PC-9 (cell line): ENCODE results near the gene GATAD1. TPM values are rescaled to one million over a fixed set of nuclear protein-coding genes. Genes with fewer than 3 reads are reported as not detected.
"Not testable (repeated sequence)": the region's sequence is repeated elsewhere in the genome, so short reads cannot be mapped to it uniquely, and the experiment has no call there.

Experiments used
- BruUV-seq: library from RNA; stranded (reverse); fragments of 400-500 nt; replicated peaks from 2 replicates; lab custom pipeline; 2021; lab: Mats Ljungman, UMichigan
- CTCF ChIA-PET: fragments of 300-600 bp; sonication (Branson Sonifier 250); formaldehyde crosslinking; loops from one replicate; lab custom pipeline; 2022; ENCODE audit warnings: antibody characterized with exemption; lab: Charles Lee
- POLR2A ChIA-PET: fragments of 300-600 bp; sonication (Branson Sonifier 250); formaldehyde crosslinking; loops from one replicate; lab custom pipeline; 2022; ENCODE audit warnings: antibody characterized with exemption; ENCODE audit not compliant: unreplicated experiment; lab: Charles Lee
- DNase-seq, 2 experiments: peaks; one replicate each; pipeline versions ENCODE4 v3.0.0 to v3.0.0-alpha.2; 2015 to 2022; ENCODE audit warnings: mixed read lengths in 1 of 2
- H2AFZ ChIP-seq: fragments of 200-600 bp; sonication (generic); 2 replicates; pipeline ENCODE4 v1.8.1; 2017; ENCODE audit warnings: antibody characterized with exemption
- H3F3A ChIP-seq: fragments of 200-600 bp; sonication (generic); 2 replicates; pipeline ENCODE4 v1.8.1; 2017; ENCODE audit warnings: antibody characterized with exemption, mild to moderate bottlenecking, low read depth; ENCODE audit not compliant: insufficient read depth
- H3K27ac ChIP-seq: fragments of 200-600 bp; sonication (generic); 2 replicates; pipeline ENCODE4 v1.6.1; 2016; ENCODE audit warnings: mixed run types
- H3K27me3 ChIP-seq: fragments of 200-600 bp; sonication (generic); 2 replicates; pipeline ENCODE4 v1.6.1; 2016; ENCODE audit warnings: low read depth, mixed run types; ENCODE audit not compliant: insufficient read depth
- H3K36me3 ChIP-seq: fragments of 200-600 bp; sonication (generic); 2 replicates; pipeline ENCODE4 v1.6.1; 2016; ENCODE audit warnings: low read depth, mixed run types
- H3K4me1 ChIP-seq: fragments of 200-600 bp; sonication (generic); replicated peaks from 2 replicates; pipeline ENCODE4 v1.6.1; 2016; ENCODE audit warnings: mixed run types; ENCODE audit not compliant: insufficient read depth
- H3K4me2 ChIP-seq: fragments of 200-600 bp; sonication (generic); 2 replicates; pipeline ENCODE4 v1.6.1; 2017; ENCODE audit warnings: mixed run types
- H3K4me3 ChIP-seq: fragments of 200-600 bp; sonication (generic); 2 replicates; pipeline ENCODE4 v1.6.1; 2016; ENCODE audit warnings: mixed run types
- H3K79me2 ChIP-seq: fragments of 200-600 bp; sonication (generic); 2 replicates; pipeline ENCODE4 v1.6.1; 2017; ENCODE audit warnings: low read depth, mixed run types
- H3K9me2 ChIP-seq: fragments of 200-600 bp; sonication (generic); 2 replicates; pipeline ENCODE4 v1.8.1; 2017; ENCODE audit warnings: mild to moderate bottlenecking; ENCODE audit not compliant: insufficient read depth
- H3K9me3 ChIP-seq: fragments of 200-600 bp; sonication (generic); 2 replicates; pipeline ENCODE4 v1.8.1; 2016; ENCODE audit warnings: low read depth; ENCODE audit not compliant: insufficient read depth
- H4K20me1 ChIP-seq: fragments of 200-600 bp; sonication (generic); 2 replicates; pipeline ENCODE4 v1.8.1; 2017; ENCODE audit not compliant: insufficient read depth
- EZH2 ChIP-seq: fragments of 200-600 bp; sonication (generic); IDR thresholded peaks from 2 replicates; pipeline ENCODE4 v1.8.0; 2017; ENCODE audit warnings: antibody characterized with exemption, low read depth
- intact Hi-C: fragments of 100-400 bp; cut with micrococcal nuclease; formaldehyde crosslinking; loops from one replicate; pipeline ENCODE4 v1.10.0; 2022; ENCODE audit not compliant: unreplicated experiment
- total RNA-seq: library from RNA; stranded (reverse); gene quantifications from 2 replicates; pipeline ENCODE4 v1.2.3, GENCODE V29; 2021
- TF ChIP-seq, protein P1 (sequence below): fragments of 200-600 bp; sonication (generic); conservative IDR thresholded peaks from 2 replicates; pipeline ENCODE4 v1.6.1; 2017; ENCODE audit warnings: mixed run types, antibody characterized with exemption, mild to moderate bottlenecking, moderate library complexity

GATAD1 gene
- total RNA-seq, 1 experiment from 2014 or later: 39.4 TPM

DNA sequence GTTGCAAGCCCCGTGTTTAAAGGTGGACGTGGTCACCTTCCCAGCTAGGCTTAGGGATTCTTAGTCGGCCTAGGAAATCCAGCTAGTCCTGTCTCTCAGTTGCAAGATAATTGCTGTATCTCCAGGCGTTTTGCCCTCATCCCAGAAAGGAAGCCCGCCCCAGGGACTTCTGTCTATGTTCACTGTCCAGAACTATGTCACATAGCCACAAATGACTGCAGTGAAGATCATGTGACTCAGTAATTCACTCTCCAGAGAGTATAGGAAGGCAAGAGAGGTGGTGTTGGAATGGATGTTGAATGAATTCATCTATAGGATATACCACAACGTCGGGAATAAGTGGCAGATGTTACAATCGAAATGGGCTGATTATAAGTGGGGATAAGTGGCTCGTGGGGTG lies 30.8 kb downstream of the GATAD1 start:
- H3K36me3 ChIP-seq: no peaks in the 10 kb centered on the region
- no TSS peak for BruUV-seq
- no peak overlapping the region for H3K4me2 ChIP-seq
- H3K4me1 ChIP-seq: peaks cover 19% of the 10 kb centered on the region
- no peaks in the 10 kb centered on the region for H3K9me3 ChIP-seq
- H4K20me1 ChIP-seq: no peaks in the 10 kb centered on the region
- no peaks in the 10 kb centered on the region for H3K9me2 ChIP-seq
- intact Hi-C loops: no loop called here
- POLR2A ChIA-PET: no interaction called here
- H3K27me3 ChIP-seq: no peaks in the 10 kb centered on the region
- CTCF ChIA-PET: no interaction called here
- no peak for DNase-seq
- no peaks in the 10 kb centered on the region for H3K79me2 ChIP-seq
- TF ChIP-seq EZH2: no peak
- no peak overlapping the region for H2AFZ ChIP-seq
- H3K27ac ChIP-seq: no peak overlapping the region
- no peak overlapping the region for H3K4me3 ChIP-seq
- peaks cover 17% of the 10 kb centered on the region for H3F3A ChIP-seq

DNA sequence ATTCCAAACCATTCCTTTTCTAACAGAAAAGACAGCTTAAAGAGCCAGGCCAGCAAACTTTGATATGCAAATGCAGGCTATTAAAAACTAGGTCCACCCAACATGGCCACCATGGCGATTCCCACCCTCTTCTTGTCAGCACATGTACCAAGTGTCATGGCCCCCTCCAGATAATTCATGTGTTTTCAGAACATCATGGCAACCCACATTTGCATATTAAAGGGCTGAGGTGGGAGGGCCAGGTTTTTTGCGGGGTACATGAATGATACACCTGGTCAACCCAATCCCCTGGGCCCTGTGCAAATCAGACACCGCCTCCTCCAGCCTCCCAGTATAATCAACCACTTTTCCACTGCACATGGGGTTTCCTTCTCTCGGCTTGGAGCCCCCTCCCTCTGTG lies 31.4 kb downstream of the GATAD1 start:
- Histone ChIP-seq H3K9me3 (no peaks in the 10 kb centered on the region), H3K4me3 (no peak overlapping the region), H3K9me2 (no peaks in the 10 kb centered on the region), H4K20me1 (no peaks in the 10 kb centered on the region), H3K4me2 (no peak overlapping the region), H3F3A (peaks cover 10% of the 10 kb centered on the region), H3K36me3 (no peaks in the 10 kb centered on the region), H3K27me3 (no peaks in the 10 kb centered on the region), H3K4me1 (peaks cover 13% of the 10 kb centered on the region), H2AFZ (no peak overlapping the region), H3K79me2 (no peaks in the 10 kb centered on the region), H3K27ac (no peak overlapping the region)
- no TSS peak for BruUV-seq
- intact Hi-C loops: no loop called here
- CTCF ChIA-PET: no interaction called here
- TF ChIP-seq, protein P1, sequence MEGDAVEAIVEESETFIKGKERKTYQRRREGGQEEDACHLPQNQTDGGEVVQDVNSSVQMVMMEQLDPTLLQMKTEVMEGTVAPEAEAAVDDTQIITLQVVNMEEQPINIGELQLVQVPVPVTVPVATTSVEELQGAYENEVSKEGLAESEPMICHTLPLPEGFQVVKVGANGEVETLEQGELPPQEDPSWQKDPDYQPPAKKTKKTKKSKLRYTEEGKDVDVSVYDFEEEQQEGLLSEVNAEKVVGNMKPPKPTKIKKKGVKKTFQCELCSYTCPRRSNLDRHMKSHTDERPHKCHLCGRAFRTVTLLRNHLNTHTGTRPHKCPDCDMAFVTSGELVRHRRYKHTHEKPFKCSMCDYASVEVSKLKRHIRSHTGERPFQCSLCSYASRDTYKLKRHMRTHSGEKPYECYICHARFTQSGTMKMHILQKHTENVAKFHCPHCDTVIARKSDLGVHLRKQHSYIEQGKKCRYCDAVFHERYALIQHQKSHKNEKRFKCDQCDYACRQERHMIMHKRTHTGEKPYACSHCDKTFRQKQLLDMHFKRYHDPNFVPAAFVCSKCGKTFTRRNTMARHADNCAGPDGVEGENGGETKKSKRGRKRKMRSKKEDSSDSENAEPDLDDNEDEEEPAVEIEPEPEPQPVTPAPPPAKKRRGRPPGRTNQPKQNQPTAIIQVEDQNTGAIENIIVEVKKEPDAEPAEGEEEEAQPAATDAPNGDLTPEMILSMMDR: no peak
- no peak for TF ChIP-seq EZH2
- POLR2A ChIA-PET: no interaction called here
- no peak for DNase-seq

DNA sequence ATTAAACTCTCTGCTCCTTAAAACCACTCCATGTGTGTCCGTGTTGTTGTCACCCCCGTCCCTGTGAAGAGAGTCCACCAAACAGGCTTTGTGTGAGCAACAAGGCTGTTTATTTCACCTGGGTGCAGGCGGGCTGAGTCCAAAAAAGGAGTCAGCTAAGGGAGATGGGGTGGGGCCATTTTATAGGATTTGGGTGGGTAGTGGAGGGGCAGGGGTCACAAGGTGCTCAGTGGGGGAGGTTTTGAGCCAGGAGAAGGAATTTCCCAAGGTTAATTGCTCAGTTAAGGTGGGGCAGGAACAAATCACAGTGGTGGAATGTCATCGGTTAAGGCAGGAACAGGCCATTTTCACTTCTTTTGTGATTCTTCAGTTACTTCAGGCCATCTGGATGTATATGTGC lies 31.9 kb downstream of the GATAD1 start:
- POLR2A ChIA-PET, H2AFZ ChIP-seq, H3K4me2 ChIP-seq, H4K20me1 ChIP-seq, H3K79me2 ChIP-seq, H3F3A ChIP-seq, H3K27me3 ChIP-seq, intact Hi-C loops, DNase-seq, H3K9me3 ChIP-seq, H3K27ac ChIP-seq, H3K9me2 ChIP-seq, BruUV-seq, H3K4me3 ChIP-seq, H3K36me3 ChIP-seq, CTCF ChIA-PET: not testable (repeated sequence)
- H3K4me1 ChIP-seq: peaks cover 11% of the 10 kb centered on the region

- DNase-seq, H2AFZ ChIP-seq, H4K20me1 ChIP-seq, intact Hi-C loops, H3K9me2 ChIP-seq, CTCF ChIA-PET, H3K79me2 ChIP-seq, H3K27me3 ChIP-seq, H3K4me2 ChIP-seq, H3K4me3 ChIP-seq, BruUV-seq, H3K36me3 ChIP-seq, H3K27ac ChIP-seq, H3F3A ChIP-seq, POLR2A ChIA-PET, H3K9me3 ChIP-seq: not testable (repeated sequence)
- peaks cover 15% of the 10 kb centered on the region for H3K4me1 ChIP-seq
Measured at GRCh38 chr7:92483624-92484023, 36.3 kb downstream of the GATAD1 start.

DNA sequence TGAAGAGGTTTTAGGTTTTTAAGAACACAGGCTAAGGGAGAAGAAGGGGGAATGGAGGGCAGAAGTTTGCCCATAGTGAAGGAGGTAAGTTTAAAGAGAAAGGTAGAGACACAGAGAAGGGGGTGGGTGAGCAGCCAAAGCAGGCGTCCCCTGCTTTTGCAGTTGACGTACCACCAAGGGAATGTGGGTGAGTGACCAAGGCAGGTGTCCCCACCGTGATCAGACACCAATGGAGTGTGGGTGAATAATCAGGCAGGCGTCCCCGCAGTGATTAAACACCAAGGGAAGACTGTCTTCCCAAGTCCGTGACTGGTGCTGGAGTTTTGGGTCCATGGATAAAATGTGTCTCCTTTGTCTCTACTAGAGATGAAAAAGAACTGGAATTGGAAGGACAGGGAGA lies 36.9 kb downstream of the GATAD1 start:
- BruUV-seq: not testable (repeated sequence)
- peaks cover 15% of the 10 kb centered on the region for H3K4me1 ChIP-seq

More for the DNA sequence above, 36.9 kb downstream of the GATAD1 start:
- H2AFZ ChIP-seq, intact Hi-C loops, H3K36me3 ChIP-seq, DNase-seq, H3K4me3 ChIP-seq, H4K20me1 ChIP-seq, H3F3A ChIP-seq, H3K9me2 ChIP-seq, CTCF ChIA-PET, H3K9me3 ChIP-seq, H3K27me3 ChIP-seq, H3K79me2 ChIP-seq, H3K4me2 ChIP-seq, H3K27ac ChIP-seq, POLR2A ChIA-PET: not testable (repeated sequence)
